Measurements from ENCODE around the gene PTGS1.

- TF ChIP-seq CTCF (IDR thresholded peaks at IDR 0.05) (no peak), POLR2A (IDR thresholded peaks at IDR 0.05) (no peak)
Observed at GRCh38 chr9:122348791-122349190, 22.0 kb upstream of the PTGS1 start.
